GM21515 (cell line): Measurements from ENCODE around the gene ENKUR.
"Not testable (repeated sequence)": the region's sequence is repeated elsewhere in the genome, so short reads cannot be mapped to it uniquely, and the experiment has no call there.

Experiments used
- ATAC-seq: cut with Tn5 transposase; IDR thresholded peaks from one replicate; pipeline ENCODE4 v1.9.1; 2021; ENCODE audit not compliant: unreplicated experiment

The ENKUR gene

GRCh38 chr10:24979685-24980084 is 36.3 kb downstream of the ENKUR start:
- no peak for ATAC-seq

DNA sequence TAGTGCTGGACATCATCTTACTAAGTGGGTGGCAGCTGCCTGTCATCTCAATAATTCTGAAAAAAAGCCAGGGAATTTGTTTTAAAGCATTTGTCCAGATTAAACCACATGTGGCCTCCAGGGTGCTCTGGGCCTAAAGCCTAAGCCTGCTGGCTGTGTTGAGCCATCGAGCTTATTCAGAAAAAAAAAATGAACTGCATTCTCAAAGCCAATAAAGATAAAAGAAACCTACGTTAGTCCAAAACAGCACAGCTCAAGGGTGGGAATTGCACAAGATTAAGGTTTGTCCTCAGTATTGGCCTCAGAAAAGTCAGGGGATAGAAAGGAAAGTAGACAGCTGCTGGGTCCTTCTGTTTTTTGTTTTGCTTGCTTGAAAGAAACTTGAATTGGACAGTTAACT is 41.0 kb downstream of the ENKUR start:
- ATAC-seq = no peak

GRCh38 chr10:24973163-24973562 is 42.8 kb downstream of the ENKUR start:
- ATAC-seq = no peak

GRCh38 chr10:24971374-24971773 is 44.6 kb downstream of the ENKUR start:
- no peak for ATAC-seq

DNA sequence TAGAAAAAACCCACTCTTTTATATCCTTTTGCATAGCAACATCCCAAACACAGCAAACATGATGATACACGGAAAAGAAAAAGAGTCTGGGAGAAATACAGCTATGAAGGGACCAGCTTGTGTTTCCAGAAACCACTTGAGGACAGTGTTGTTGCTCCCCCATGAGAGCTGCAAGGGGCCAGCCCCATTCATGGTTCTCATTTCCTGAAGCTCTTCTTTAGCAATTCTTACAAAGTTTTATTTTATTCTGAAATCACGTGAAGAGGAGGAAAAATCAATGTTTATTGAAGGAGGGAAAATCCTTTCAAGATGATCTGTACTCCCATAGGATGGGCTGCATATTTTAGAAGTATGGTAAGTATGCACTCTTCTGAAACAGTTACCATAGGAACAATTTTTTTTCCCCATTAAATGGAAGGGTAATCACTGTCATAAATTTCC is 46.1 kb downstream of the ENKUR start:
- no peak for ATAC-seq

DNA sequence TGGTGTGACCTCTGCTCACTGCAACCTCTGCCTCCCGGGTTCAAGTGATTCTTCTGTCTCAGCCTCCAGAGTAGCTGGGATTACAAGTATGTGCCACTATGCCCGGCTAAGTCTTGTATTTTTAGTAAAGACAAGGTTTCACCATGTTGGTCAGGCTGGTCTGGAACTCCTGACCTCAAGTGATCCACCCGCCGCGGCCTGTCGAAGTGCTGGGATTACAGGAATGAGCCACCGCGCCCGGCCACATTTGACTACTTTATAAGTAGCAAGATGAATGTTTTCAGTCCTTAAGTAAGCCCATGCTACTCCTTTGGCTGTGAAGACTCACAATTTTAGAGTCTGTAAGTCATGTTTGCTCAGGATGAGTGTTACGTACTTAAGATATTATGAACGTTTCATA is 47.0 kb downstream of the ENKUR start:
- ATAC-seq = not testable (repeated sequence)

GRCh38 chr10:24968349-24968748 is 47.6 kb downstream of the ENKUR start:
- no peak for ATAC-seq

- ATAC-seq = no peak
These were observed 48.9 kb downstream of the ENKUR start for GRCh38 chr10:24966962-24967481.

GRCh38 chr10:24965051-24965450 is 50.9 kb downstream of the ENKUR start:
- no peak for ATAC-seq

GRCh38 chr10:24963521-24964041 is 52.4 kb downstream of the ENKUR start:
- no peak for ATAC-seq

GRCh38 chr10:24962995-24963394 is 53.0 kb downstream of the ENKUR start:
- ATAC-seq = no peak

- ATAC-seq = no peak
These were observed 54.4 kb downstream of the ENKUR start for GRCh38 chr10:24961582-24961981.

GRCh38 chr10:24959382-24959730 is 56.6 kb downstream of the ENKUR start:
- no peak for ATAC-seq

GRCh38 chr10:24958721-24959381 is 57.1 kb downstream of the ENKUR start:
- ATAC-seq = no peak

GRCh38 chr10:24958091-24958720 is 57.8 kb downstream of the ENKUR start:
- no peak for ATAC-seq

GRCh38 chr10:24957624-24958051 is 58.3 kb downstream of the ENKUR start:
- ATAC-seq = not testable (repeated sequence)

DNA sequence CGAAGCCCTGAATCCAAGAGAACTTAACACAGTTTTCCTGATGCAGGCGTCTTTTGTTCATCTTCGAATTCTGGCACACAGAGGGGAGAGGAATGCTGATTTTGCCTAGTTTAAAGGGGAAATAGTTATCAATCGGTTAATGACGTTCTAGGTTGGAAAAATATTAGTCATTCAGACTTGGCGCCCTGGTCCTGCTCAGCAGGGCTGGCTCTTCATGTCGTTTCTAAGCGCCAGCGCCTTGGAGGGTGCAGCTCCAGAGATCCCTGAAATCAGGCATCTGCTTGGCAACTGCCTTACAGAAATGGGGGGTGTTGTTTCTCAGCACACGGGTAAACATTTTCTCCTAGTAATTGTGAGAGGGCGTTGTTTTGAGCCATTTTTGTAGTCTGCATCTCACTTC is 62.3 kb downstream of the ENKUR start:
- ATAC-seq = no peak

DNA sequence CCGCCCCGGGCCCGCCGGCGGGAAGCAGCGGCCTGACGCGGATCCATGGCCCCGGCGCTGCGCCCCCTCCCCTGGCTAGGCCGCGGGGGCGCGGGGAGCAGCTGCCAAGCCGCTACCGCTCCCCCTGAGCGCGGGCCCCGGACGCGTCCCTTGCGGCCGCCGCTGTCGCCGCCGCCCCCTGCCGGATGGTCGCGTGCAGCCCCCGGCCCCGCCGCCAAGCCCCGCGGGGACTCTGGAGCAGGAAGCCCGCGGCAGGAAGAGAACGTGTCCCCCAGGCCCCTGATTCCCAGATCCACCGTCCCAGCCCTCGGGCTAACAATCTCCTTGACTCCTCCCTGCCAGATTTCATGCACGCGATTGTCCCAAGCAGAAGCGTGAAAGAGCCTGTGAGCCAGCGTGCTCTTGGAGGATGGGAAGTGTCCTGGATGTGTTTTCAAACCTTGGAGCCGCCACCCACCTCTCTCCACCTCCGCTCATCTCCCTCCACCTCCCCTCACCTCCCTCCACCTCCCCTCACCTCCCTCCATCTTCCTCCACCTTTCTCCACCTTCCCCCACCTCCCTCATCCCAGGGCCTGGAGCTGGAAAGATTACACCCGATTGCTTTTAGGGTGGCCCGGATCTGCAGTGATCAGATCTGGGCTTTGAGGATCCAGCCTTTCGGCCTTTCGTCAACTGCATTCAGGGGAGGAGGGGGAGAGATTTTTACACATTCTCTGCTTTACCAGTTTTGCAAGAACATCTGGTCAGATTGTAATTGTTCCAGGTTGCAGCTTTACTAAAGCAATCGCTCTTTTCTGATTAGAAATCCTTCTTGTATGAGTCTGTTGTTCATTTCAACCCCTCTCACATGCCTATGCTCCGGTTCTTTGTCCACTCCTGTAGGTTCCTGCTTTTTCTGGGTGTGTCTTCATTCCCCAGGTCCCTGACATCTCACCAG is 63.0 kb downstream of the ENKUR start:
- peak; percentile 77 for ATAC-seq

DNA sequence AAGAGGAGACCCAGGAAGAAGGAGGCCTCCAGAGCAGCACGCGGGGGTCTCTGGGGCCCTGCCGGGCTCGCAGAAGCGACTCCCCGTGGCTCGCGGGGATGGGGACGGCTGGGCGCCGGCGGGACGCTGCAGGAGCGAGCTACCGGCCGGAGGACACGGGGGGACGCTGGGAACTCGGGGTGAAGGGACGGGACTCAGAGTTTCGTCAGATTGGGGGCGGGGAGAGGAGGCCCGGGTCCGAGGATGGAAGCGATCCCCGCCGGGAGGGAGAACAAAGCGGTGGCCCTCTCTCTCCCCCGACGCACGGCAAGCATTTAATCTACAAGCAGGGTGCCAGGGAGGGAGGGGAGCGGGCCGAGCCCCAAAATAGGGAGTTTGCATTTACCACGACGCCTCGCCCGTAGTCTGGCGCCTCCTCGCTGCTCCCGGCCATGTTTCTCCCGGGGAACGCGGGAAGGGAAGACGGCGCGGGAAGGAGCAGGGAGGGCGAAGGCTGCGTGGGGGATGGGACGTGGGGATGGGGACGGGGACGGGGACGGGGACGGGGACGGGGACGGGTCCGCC is 63.7 kb downstream of the ENKUR start, which contains the start of gene PRTFDC1:
Gene PRTFDC1 (minus strand): TSS at position 464 of the 564 bp plus-strand sequence. CDS start 31 bp downstream, at position 433.
- peak; percentile 32 for ATAC-seq

- ATAC-seq = no peak
These were observed 64.5 kb downstream of the ENKUR start for GRCh38 chr10:24951201-24952142.
